HUES64 (cell line): ENCODE measurements around the gene PPP1R3F. TPM values are rescaled to one million over a fixed set of nuclear protein-coding genes. Genes with fewer than 3 reads are reported as not detected.

Source experiments
- H3K27ac ChIP-seq: 2 replicates; pipeline ENCODE4 v1.7.0; 2013; ENCODE audit warnings: low read depth, low read length, inconsistent platforms
- H3K27me3 ChIP-seq: 2 replicates; pipeline ENCODE4 v1.6.1; 2013; ENCODE audit warnings: mild to moderate bottlenecking, low read length; ENCODE audit not compliant: insufficient read depth
- H3K36me3 ChIP-seq: 2 replicates; pipeline ENCODE4 v1.6.1; 2013; ENCODE audit warnings: mild to moderate bottlenecking, low read length; ENCODE audit not compliant: insufficient read depth
- H3K4me1 ChIP-seq: 2 replicates; pipeline ENCODE4 v1.6.1; 2013; ENCODE audit warnings: mild to moderate bottlenecking, low read length, moderate library complexity; ENCODE audit not compliant: insufficient read depth
- H3K4me3 ChIP-seq: 2 replicates; pipeline ENCODE4 v1.5.1; 2013; ENCODE audit warnings: mild to moderate bottlenecking, low read length, moderate library complexity
- H3K9ac ChIP-seq: 2 replicates; pipeline ENCODE4 v1.6.1; 2013; ENCODE audit warnings: mild to moderate bottlenecking, low read depth, low read length
- H3K9me3 ChIP-seq: 2 replicates; pipeline ENCODE4 v1.6.1; 2013; ENCODE audit warnings: low read depth, low read length; ENCODE audit not compliant: insufficient read depth
- WGBS: fragments of 150-250, 120-280 bp; methylation state at CpG from one replicate; pipeline ENCODE4 v1.1.7; 2013; ENCODE audit warnings: missing lambda C conversion rate; 5-methylcytosine and 5-hydroxymethylcytosine counted together
- polyA plus RNA-seq, 2 experiments: library from polyadenylated mRNA; stranded (reverse); fragments of 50-300 nt; gene quantifications; one replicate each; pipeline ENCODE4 v1.2.3, GENCODE V29; 2013

The PPP1R3F gene, protein sequence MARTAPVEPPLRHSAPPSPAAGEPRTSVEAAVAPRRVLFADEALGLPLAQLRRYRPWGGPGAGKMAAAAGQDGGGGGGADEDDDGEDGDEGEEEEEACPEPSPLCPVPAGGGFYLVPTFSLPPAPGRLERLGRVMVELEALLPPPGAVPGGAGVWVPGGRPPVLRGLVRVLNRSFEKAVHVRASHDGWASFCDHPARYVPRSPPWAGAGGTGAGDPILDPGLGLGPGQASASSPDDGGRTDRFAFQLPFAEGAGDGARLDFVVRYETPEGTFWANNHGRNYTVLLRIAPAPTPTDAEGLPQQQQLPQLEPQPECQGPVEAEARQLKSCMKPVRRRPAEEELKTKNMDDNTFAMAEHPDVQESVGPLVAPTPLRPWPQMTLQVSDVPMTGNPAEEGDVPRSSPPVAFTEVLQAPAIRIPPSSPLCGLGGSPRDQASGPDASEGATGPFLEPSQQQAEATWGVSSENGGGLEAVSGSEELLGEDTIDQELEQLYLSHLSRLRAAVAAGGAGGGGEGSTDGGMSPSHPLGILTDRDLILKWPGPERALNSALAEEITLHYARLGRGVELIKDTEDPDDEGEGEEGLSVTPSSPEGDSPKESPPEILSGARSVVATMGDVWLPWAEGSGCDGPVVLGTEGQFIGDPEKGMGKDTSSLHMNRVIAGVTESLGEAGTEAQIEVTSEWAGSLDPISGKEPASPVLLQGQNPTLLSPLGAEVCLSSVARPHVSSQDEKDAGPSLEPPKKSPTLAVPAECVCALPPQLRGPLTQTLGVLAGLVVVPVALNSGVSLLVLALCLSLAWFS
- 6.7 TPM for polyA plus RNA-seq (2013, experiment 1 of 2)
- polyA plus RNA-seq (2013, experiment 2 of 2) = 7.6 TPM

DNA sequence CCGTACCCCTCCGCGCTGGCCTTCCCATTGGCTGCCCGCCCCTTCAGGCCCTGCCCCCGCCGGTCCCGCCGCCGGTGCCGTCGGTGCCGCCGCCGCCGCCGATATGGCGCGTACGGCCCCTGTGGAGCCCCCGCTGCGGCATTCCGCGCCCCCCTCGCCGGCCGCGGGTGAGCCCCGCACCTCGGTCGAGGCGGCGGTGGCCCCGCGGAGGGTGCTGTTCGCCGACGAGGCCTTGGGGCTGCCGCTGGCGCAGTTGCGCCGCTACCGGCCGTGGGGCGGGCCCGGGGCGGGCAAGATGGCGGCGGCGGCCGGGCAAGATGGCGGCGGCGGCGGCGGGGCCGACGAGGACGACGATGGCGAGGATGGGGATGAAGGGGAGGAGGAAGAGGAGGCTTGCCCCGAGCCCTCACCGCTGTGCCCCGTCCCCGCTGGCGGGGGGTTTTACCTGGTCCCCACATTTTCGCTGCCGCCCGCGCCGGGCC is at the start of gene PPP1R3F:
TSS of gene PPP1R3F (plus strand) at position 27 of the 482 bp plus-strand sequence. CDS start at position 104, 77 bp downstream.
- Histone ChIP-seq H3K36me3 (peaks cover 11% of the 10 kb centered on the region), H3K27ac (peak within 1 kb of the TSS; percentile 92), H3K4me3 (peak within 1 kb of the TSS; percentile 94), H3K9ac (peak within 1 kb of the TSS; percentile 90), H3K9me3 (no peaks in the 10 kb centered on the region), H3K27me3 (no peaks in the 10 kb centered on the region), H3K4me1 (peaks cover 5% of the 10 kb centered on the region; the same call in 1 of the 2 replicates)
- under 1% methylated on average over 70 of the region's 70 CpGs for WGBS

DNA sequence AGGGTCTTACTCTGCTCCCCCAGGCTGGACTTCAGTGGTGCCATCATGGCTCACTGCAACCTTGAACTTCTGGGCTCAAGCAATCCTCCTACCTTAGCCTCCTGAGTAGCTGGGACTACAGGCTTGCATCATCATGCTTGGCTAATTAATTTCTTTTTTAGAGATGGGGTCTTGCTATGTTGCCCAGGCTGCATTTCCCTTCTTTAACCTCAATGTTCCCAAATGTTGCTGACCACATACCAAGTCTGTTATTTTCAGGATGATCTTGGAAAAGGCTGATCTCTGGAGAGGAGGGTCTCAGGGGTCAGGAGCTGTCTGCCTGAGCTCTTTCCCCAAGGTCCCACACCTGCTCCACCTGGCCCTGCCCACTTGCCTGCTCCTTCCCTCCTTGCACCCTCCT is 49.5 kb upstream of the PPP1R3F start:
- Histone ChIP-seq H3K4me3 (no peak overlapping the region), H3K36me3 (no peaks in the 10 kb centered on the region), H3K9me3 (no peaks in the 10 kb centered on the region), H3K27ac (no peak overlapping the region), H3K27me3 (no peaks in the 10 kb centered on the region; the same call in 1 of the 2 replicates), H3K4me1 (no peaks in the 10 kb centered on the region), H3K9ac (no peak overlapping the region)

DNA sequence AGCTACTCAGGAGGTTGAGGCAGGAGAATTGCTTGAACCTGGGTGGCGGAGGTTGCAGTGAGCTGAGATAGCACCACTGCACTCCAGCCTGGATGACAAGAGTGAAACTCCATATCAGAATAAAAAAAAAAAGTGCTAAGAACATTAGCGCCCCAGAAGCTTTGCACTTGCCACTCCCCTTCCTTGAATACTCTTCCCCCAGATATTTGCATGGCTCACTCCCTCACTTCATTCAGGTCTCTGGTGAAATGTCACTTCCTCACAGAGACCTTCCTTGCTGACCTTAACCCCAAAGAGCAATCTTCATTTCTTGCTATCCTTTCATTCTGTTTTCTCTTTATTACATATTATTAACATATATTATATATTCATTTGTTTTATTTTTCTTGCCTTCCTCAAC is 47.7 kb upstream of the PPP1R3F start:
- Histone ChIP-seq H3K27me3 (no peaks in the 10 kb centered on the region; the same call in 1 of the 2 replicates), H3K9me3 (no peaks in the 10 kb centered on the region), H3K4me3 (no peak overlapping the region), H3K9ac (no peak overlapping the region), H3K4me1 (no peaks in the 10 kb centered on the region), H3K36me3 (no peaks in the 10 kb centered on the region), H3K27ac (no peak overlapping the region)
- 84% methylated on average over 2 of the region's 2 CpGs for WGBS

DNA sequence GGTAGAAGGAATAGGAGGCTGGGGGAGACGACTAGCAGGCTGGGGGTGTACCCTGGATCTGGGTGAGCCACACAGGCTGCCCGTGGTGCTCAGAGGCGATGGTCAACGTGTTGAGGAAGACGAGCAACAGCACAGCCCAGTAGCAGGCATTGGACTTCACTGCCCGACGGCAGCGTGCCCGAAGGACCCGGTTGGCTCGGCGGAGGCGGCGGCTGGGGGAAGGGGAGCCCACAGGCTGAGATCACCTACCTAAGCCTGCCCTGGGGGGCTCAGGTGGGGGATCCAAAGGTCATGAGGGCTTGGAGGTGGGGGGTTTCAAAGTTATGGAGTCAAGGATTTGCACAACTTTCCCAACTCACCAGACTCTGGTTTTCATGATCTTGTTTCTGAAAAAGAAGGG is 43.7 kb upstream of the PPP1R3F start:
- Histone ChIP-seq H3K4me1 (no peaks in the 10 kb centered on the region), H3K9ac (no peak overlapping the region), H3K36me3 (no peaks in the 10 kb centered on the region), H3K4me3 (no peak overlapping the region), H3K9me3 (no peaks in the 10 kb centered on the region), H3K27ac (no peak overlapping the region), H3K27me3 (no peaks in the 10 kb centered on the region; the same call in 1 of the 2 replicates)
- WGBS = 84% methylated on average over 14 of the region's 14 CpGs

DNA sequence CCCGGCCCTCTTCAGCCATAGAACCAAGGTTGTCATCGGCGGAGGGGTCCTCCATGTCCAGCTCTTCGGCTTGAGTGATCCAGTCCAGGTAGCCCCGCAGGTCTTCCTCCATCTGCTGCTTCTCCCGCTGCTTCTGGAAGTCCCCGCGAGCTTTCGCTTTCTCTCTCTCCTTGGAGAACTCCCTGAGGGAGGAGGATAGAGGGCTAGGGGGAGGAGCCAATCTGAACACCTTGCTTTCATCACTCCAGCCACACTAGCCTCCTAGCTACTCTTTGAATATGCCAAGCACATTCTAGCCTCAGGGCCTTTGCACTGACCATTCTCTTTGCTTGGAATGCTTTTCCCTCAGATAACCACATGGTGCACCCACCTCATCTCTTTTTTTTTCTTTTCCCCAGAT is 42.6 kb upstream of the PPP1R3F start:
- no peak overlapping the region for H3K9ac ChIP-seq
- no peaks in the 10 kb centered on the region for H3K9me3 ChIP-seq
- no peaks in the 10 kb centered on the region for H3K36me3 ChIP-seq
- H3K4me1 ChIP-seq = no peaks in the 10 kb centered on the region
- no peak overlapping the region for H3K4me3 ChIP-seq
- WGBS = 90% methylated on average over 5 of the region's 9 CpGs
- H3K27me3 ChIP-seq = no peaks in the 10 kb centered on the region; the same call in 1 of the 2 replicates
- H3K27ac ChIP-seq = no peak overlapping the region

DNA sequence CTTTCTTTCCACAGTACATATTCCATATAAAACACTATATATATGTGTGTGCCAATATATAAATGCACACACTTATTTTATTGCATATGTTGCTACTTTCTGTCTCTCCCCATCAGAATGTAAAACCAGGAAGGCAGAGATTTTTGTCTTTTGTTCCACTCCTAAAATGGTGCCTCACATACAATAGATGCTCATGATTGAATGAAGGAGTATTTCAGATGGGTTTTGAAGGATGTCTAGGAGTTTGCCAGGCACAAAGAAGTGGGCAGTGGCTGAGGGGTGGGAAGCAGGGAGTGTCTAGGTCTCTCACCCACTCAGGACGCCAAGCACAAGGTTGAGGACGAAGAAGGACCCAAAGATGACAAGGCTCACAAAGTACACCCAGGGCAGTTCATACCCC is 41.9 kb upstream of the PPP1R3F start:
- no peak overlapping the region for H3K4me3 ChIP-seq
- H3K4me1 ChIP-seq = no peaks in the 10 kb centered on the region
- WGBS = 92% methylated on average over 2 of the region's 2 CpGs
- no peak overlapping the region for H3K9ac ChIP-seq
- no peaks in the 10 kb centered on the region for H3K36me3 ChIP-seq
- H3K9me3 ChIP-seq = no peaks in the 10 kb centered on the region
- H3K27ac ChIP-seq = no peak overlapping the region
- no peaks in the 10 kb centered on the region; the same call in 1 of the 2 replicates for H3K27me3 ChIP-seq

DNA sequence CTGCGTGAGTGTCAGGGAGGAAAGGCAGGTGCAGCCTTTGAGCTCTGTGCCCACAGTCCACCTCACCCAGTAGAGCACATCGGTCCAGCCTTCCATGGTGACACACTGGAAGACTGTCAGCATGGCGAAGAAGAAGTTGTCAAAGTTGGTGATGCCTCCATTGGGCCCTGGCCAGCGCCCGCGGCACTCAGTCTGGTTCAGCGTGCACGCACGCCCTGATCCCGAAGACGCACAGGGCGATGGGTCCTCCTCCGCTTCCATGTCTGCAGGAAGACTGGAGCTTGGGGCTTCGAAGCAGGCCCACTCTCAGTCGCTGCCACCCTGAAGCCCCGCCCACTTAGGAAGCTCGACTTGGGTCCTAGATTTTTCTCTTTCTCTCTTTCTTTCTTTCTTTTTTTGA is 41.4 kb upstream of the PPP1R3F start:
- Histone ChIP-seq H3K36me3 (no peaks in the 10 kb centered on the region), H3K9ac (no peak overlapping the region), H3K27me3 (no peaks in the 10 kb centered on the region), H3K4me1 (no peaks in the 10 kb centered on the region), H3K9me3 (no peaks in the 10 kb centered on the region), H3K27ac (no peak overlapping the region), H3K4me3 (no peak overlapping the region)
- 86% methylated on average over 17 of the region's 17 CpGs for WGBS

DNA sequence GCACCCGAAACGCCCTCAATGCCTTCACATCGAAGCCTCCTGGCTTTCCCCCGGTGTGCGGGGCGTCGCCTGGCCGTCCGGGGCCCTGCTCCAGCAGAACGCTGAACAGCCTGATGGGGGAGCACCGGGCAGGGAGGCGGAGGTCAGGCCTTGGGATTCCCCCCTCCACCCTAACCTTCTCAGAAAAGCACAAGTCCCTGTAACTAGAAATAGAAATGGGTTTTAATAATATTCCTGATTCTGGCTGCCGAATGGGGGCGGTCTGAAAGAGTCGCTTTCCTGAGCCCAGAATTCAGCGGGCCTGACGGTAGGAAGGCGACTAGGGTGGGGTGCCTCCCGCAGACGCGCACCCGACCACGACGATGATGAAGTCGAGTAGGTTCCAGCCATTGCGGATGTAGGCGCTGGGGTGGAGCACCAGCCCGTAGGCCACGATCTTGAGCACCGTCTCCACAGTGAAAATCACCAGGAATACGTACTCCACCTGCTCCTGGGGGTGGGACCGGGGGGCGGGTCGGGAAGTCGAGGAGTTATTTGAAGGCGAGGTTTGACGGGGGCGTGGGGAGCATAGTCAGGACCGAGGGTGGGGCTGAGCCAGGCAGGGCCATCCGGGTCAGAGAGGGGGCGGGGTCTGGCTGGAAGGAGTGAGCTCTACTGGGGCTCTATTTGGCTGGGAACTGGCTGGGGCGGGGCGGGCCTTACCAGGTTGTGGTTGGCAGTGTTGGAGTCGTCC is 38.9 kb upstream of the PPP1R3F start:
- Histone ChIP-seq H3K4me3 (peak overlapping the region; percentile 68), H3K27ac (0 out of 2 replicates have a peak overlapping the region, but pooled peaks have one; percentile 25), H3K9ac (peak overlapping the region; percentile 52; the same call in 1 of the 2 replicates), H3K27me3 (no peaks in the 10 kb centered on the region), H3K36me3 (no peaks in the 10 kb centered on the region), H3K4me1 (no peaks in the 10 kb centered on the region), H3K9me3 (no peaks in the 10 kb centered on the region)
- 1% methylated on average over 40 of the region's 44 CpGs for WGBS

DNA sequence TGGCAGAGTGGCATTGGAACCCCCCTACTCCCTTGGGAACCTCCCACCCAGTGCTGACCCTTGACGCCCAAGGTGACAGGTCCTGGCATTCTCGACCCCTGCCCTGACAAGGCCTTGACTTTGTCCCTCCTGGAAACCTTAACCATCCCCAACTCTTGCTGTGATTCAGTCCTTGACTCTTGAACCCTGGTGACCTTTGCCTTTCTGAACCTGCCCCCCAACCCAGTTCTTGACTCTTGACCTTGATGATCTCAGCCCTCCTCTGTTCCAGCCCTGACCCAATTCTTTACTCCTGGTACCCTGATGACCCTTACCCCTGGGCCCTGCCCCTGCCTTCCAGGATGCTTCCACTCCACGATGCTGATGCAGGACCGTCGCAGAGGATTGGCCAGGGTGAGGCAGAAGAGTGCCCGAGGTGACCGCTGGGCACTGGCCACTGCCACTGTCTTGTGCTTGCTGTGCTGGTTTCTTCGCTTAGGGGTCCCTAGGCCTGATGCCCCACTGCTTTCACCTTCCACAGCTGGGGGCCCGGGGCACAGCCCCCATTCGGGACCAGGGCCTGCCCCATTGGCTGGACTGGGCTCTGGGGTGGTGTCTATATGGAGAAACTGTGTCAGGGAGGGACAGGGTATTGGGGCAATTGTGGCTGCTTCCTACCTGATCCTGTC is 38.1 kb upstream of the PPP1R3F start:
- H3K4me3 ChIP-seq = no peak overlapping the region

DNA sequence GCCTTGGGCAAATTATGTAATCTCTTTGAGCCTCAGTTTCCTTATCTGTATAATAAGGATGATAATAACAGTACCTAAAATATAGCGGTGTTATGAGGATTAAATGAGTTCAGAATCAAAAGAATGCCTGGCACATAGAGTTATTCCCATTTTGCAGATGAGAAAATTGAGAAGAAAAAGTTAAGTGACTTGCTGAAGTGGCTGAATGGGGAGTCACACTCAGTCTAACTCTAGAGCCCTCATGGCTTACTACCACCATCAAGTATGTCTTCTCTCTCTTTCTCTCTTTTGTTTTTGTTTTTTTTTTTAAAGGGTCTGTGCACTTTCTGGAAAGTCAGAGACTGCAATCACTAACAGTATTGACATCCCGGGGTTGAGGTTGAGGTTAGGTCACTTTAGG is 37.1 kb upstream of the PPP1R3F start:
- no peak overlapping the region for H3K4me3 ChIP-seq
- H3K4me1 ChIP-seq = no peaks in the 10 kb centered on the region
- H3K27ac ChIP-seq = no peak overlapping the region
- H3K36me3 ChIP-seq = no peaks in the 10 kb centered on the region
- H3K9me3 ChIP-seq = no peaks in the 10 kb centered on the region
- H3K27me3 ChIP-seq = no peaks in the 10 kb centered on the region
- WGBS = 91% methylated on average over 2 of the region's 2 CpGs
- H3K9ac ChIP-seq = no peak overlapping the region

More for the DNA sequence above, 38.1 kb upstream of the PPP1R3F start:
- Histone ChIP-seq H3K4me1 (no peaks in the 10 kb centered on the region), H3K27ac (no peak overlapping the region), H3K9me3 (no peaks in the 10 kb centered on the region), H3K9ac (no peak overlapping the region), H3K27me3 (no peaks in the 10 kb centered on the region), H3K36me3 (no peaks in the 10 kb centered on the region)
- WGBS = 86% methylated on average over 10 of the region's 10 CpGs
